Fibroblast of skin of left quadriceps (primary cell): ENCODE data around the gene C1QL2.
A peak's percentile ranks its signal among the peaks of the same experiment; 100 is the strongest.

Experiments
- DNase-seq, 2 experiments: peaks; one replicate each; pipeline ENCODE4 v3.0.0-alpha.2; 2013; ENCODE audit warnings: low read depth in 2 of 2

The C1QL2 gene

GRCh38 chr2:119158563-119159347 is at the start of gene C1QL2:
Gene C1QL2, minus strand, starts transcription at chr2:119158751. Its CDS starts 482 bp downstream, at chr2:119158269.
- no peak for DNase-seq

- no peak for DNase-seq
Observed at GRCh38 chr2:119207447-119207846, 48.9 kb upstream of the C1QL2 start.

GRCh38 chr2:119206201-119206600 is 47.6 kb upstream of the C1QL2 start:
- no peak for DNase-seq

DNA sequence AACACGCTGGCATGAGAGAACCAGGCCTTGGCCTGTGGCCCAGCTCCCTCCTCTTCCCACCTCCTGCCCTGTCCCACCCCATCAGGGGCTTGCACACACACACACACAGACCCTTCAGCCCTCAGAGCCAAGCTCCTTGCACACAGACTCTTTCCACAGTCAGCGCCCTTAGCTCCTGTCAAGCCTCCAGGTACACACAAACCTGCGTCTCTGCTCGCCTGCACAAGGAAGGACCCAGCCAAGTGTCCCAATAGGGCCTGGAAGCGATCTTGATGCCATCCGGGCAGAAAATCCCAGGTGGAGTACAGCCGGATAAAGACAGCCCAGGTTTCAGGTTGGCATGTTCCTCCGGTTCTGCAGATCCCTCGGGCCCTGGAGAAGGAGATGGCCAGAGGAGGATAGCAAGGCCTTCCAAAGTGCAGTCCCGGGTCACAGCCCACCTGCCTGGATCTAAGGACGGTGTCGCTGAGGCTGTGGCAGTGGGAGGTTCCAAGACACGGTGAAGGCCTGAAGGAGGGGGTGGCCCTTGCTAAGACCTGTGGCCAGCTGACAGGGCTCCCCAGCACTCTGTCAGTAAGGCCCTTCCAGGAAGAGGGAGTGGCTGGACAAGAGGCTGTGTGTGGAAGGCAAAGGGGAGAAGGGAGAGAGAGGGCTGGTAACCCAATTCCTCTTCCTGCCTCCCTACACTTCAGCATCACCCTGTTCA is 46.6 kb upstream of the C1QL2 start:
- no peak for DNase-seq

- DNase-seq: no peak
Observed at GRCh38 chr2:119204525-119204924, 46.0 kb upstream of the C1QL2 start.

- no peak for DNase-seq
Observed at GRCh38 chr2:119202610-119203310, 44.2 kb upstream of the C1QL2 start.

- no peak for DNase-seq
Observed at GRCh38 chr2:119201815-119202214, 43.3 kb upstream of the C1QL2 start.

DNA sequence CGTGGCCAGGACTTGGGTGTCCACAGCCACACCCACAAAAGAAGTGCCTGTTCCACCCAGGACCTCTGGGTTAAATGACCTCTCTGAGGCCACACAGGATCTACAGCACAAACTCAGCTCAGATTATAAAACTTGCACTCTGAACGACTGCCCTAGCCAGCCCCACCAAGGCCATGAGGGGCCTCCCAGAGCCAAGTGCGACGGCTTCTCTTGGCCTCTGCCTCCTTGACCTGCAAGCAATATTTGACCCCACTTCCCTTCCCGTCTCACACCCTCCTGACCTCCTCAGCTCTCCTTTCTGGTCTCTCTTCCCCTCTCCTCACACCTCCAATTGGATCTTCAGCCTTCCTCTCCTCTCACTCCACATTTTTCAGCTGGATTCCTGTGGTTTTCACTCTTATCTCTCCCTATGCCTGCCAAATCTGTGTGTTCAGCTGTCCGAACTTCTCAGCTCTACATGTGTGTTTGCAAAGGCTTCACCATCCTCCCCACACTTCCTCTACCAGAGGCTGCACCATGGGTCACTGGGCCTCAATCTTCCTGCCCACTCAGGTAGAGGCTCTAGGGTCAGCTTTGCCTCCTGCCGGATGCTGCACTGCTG is 39.8 kb upstream of the C1QL2 start:
- peak in 1 of 2 experiments; percentile 20 for DNase-seq

DNA sequence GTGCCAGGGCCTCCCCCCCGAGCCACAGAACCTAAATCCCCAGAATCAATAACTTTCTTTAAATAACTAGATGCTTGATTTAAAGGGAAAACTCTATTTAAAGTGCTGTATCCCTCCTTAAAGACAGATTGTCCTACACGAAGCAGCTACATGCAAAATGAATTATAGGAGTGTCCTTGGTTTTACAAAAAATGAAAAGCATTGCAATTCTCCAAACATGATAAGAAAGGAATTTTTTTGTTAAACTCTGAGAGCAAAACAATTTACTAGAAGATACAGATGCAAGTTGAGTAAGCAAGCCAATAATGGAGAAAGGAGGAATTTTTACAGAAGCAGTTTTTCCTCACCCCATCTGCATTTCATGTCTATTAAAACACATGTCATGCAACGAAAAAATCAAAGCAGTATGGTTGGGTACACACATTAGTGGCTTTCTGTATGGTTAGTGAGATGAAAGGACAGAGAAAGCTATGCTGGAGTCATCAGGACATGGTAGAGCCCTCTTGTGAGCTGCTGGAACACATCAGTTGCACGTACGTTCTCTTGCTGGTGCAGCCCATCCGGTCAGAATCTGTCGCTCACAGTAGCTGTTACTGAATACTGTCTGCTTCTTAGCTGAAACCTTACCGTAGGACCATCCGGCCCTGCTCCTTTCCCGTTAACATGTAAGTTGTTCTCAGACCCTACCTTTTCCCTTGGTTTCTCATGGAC is 39.1 kb upstream of the C1QL2 start:
- DNase-seq: no peak

DNA sequence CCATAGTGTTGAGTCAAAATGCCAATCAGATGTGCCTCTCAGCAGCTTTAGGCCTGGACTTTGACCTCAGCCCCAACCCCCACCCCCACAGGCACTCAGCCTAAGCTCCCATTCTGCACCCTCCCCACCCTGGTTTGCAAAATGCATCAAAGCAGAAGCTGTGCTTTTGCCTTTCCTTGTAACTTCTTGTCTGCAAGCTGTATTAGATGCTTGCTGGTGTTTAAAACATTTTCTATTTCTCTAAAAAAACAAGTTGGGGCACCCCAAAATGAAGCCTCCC is 38.5 kb upstream of the C1QL2 start:
- DNase-seq: no peak

DNA sequence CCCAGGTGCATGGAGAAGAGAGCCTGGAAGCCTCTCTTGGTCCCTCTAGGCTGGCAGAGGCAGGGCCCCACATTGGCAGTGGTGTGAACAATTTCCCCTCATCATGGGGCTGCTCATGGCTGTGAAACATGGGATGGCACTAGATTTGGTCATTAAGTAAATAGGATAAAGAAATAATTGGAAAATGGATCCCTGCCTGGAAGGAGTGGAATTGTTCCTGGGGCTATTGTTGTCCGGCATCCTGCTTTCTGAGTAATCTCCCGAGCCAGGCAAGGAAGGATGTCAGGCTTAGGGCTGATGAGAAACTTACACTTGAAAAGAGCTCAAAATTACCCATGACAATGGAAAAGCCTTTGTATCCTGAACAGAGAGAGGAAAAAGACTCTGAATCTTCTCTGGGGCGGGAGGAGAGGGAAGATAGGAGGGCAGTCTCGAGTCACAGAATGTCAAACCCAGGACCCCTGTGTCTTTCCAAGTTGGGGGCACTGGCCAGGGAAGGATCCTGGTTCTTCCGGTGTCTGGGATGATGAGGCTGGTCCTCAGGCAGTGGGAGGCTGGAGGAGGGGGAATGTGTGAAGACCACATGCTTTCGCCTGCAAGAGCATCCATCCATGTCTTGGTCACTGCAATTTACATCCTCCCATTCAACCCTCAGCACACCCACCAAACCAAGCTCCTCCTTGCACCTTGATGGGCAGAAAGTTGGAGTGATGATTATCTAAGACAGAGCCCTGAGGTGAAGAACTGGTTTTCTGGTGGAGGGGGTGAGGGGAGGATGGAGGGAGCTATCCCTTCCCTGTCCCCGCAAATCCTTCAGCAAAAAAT is 38.0 kb upstream of the C1QL2 start:
- no peak for DNase-seq

- no peak for DNase-seq
Observed at GRCh38 chr2:119195887-119196286, 37.3 kb upstream of the C1QL2 start.

DNA sequence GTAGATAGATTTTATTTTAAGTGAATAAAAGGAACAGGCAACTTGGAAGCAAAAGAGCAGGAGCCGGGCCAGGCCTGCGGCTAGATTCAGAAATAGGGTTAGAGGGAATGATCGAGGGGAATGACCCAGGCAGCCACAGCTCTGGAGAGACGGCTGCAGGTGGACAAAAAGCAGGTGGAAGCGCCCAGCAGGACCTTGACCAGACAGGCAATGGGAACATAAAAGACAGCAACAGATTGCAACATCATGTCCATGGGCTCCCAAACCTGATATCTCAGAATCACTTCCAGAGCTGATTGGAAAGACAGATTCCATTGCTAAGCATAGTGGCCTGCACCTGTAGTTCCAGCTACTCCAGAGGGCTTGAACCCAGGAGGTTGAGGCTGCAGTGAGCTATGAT is 36.5 kb upstream of the C1QL2 start:
- no peak for DNase-seq

- no peak for DNase-seq
Observed at GRCh38 chr2:119192893-119193292, 34.3 kb upstream of the C1QL2 start.

DNA sequence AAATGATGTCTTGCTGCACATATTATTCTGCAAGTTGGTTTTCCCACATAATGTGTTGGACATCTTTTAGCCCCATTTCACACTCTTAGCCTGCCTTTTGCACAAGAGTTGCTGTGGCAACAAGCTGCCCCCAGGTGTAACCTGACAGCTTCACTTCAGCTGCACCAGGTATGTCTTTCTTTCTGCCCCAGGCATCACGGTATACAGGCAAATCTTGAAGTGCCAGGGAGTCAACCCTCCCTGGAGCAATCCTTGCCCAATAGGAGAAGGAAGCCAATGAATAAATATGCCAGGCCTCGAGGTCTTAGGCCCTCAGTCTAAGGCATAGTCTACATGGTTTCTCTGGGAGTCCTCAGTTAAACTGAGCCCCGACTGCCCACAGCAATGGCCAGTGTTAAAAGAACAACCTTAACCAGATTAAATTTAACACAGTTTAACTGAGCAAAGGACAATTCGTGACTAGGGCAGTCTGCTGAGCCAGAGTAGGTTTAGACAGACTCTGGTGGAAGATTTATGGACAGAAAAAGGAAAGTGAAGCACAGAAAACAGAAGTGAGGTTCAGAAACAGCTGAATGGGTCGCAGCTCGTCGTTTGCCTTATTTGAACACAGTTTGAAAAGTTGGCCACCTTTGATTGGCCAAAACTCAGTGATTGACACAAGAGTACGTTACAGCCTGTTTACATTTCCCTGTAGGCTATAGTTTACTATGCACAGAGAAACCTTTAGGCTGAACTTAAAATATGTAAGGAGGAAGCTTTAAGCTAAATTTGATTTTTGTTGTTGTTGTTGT is 32.0 kb upstream of the C1QL2 start:
- DNase-seq: no peak

DNA sequence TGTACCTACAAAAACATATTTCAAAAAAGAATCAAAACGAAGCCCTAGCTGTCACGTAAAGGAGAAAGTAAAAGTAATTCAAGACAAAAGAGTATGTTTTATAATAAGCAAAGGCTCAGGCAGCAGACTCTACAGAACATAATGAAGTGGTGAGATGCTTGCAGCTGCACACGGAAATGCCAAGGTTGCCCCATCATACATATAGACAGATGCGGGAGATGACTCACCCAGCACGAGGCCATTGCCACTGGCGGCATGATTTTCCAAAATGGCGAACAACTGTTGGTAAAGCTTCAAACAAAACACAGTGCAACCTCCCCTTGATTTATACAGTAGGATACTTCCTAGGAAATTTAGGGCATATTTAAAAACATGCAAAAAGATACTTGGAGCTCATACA is 26.0 kb upstream of the C1QL2 start:
- DNase-seq: no peak

GRCh38 chr2:119181791-119182445 is 23.4 kb upstream of the C1QL2 start:
- no peak for DNase-seq

DNA sequence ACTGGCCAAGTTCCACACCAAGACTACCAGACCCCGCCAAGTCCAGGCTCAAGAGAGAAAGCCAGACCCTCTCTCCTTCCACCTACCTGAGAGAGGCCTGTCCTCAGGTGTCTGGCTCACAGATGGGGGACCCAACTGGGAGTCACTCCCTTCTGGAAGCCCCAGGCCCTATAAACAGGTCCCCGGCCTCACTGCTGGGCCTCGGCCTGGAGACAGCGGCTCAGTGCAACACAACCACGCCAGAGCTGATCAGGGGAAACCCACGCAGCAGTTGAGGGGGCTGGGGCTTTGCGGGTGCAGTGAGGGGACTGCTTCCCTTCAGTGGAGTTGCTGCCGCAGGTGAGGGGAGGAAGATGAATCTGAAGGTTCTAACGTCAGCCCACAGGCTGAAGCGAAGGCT is 22.8 kb upstream of the C1QL2 start:
- no peak for DNase-seq

DNA sequence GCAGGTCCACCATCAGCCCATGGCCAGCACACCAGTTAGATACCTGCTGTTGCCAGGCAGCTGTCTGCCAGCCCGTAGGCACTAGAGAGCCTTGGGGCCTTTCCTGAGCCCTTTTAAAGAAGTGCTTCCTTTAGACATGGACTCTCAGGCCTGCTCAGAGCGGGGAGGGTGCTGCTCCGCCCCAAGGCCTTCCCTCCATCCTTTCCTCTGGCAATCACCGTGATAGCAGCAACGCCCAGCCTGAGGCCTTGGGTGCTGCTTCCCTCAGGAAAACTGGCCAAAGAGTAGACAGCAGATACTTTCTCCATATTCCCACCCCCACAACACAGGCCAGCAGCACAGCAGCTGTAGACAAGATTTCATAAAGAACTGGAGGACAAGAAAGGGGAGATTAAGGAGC is 22.3 kb upstream of the C1QL2 start:
- DNase-seq: no peak

DNA sequence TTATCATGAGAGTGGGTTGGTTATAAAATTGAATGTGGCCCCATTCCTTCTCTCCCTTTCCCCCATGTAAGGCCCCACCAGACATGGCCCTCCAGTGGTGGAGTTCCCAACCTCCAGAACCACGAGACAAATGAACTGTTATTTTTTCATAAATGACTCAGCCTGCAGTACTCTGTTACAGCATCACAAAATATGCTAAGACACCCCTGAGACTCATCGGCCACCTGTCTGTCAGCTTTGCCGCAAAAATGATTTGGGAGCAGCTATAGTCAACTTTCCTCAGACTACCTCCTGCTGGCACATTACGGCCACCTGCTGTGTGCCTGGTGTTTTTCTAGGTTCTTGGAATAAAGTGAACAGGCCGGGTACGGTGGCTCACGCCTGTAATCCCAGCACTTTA is 21.4 kb upstream of the C1QL2 start:
- DNase-seq: no peak
